Activated CD8-positive, alpha-beta memory T cell treated with anti-CD3 and anti-CD28 coated beads, Interleukin-2, amount 50 U/mL, for 1 hour (primary cell): Measurements from ENCODE around the gene WDR27.
"Not testable (repeated sequence)": the region's sequence is repeated elsewhere in the genome, so short reads cannot be mapped to it uniquely, and the experiment has no call there.

ENCODE experiments used
- DNase-seq: peaks from one replicate; pipeline ENCODE4 v3.0.0-alpha.2; 2020; ENCODE audit errors: extremely low read depth

The WDR27 gene

GRCh38 chr6:169604076-169604475 lies 97.8 kb downstream of the WDR27 start:
- no peak for DNase-seq

- not testable (repeated sequence) for DNase-seq
These were observed 100.7 kb downstream of the WDR27 start for GRCh38 chr6:169601129-169601528.

- DNase-seq: no peak
These were observed 109.3 kb downstream of the WDR27 start for GRCh38 chr6:169592558-169592957.

GRCh38 chr6:169591616-169592015 lies 110.2 kb downstream of the WDR27 start:
- no peak for DNase-seq

GRCh38 chr6:169590376-169590939 lies 111.4 kb downstream of the WDR27 start:
- DNase-seq: no peak

GRCh38 chr6:169589699-169590257 lies 112.1 kb downstream of the WDR27 start:
- no peak for DNase-seq

- DNase-seq: no peak
These were observed 112.5 kb downstream of the WDR27 start for GRCh38 chr6:169589293-169589692.

- DNase-seq: no peak
These were observed 113.9 kb downstream of the WDR27 start for GRCh38 chr6:169587975-169588374.

GRCh38 chr6:169583886-169584541 lies 117.8 kb downstream of the WDR27 start:
- DNase-seq: no peak

GRCh38 chr6:169579407-169580111 lies 122.3 kb downstream of the WDR27 start:
- DNase-seq: no peak

- no peak for DNase-seq
These were observed 123.9 kb downstream of the WDR27 start for GRCh38 chr6:169577974-169578373.

GRCh38 chr6:169577236-169577635 lies 124.6 kb downstream of the WDR27 start:
- no peak for DNase-seq

- DNase-seq: no peak
These were observed 126.0 kb downstream of the WDR27 start for GRCh38 chr6:169575821-169576220.

- DNase-seq: no peak
These were observed 126.5 kb downstream of the WDR27 start for GRCh38 chr6:169575365-169575764.

- no peak for DNase-seq
These were observed 127.4 kb downstream of the WDR27 start for GRCh38 chr6:169574420-169574819.

- DNase-seq: no peak
These were observed 127.9 kb downstream of the WDR27 start for GRCh38 chr6:169573883-169574282.

- DNase-seq: no peak
These were observed 130.5 kb downstream of the WDR27 start for GRCh38 chr6:169571123-169571962.

- no peak for DNase-seq
These were observed 133.3 kb downstream of the WDR27 start for GRCh38 chr6:169568314-169569087.

- no peak for DNase-seq
These were observed 134.0 kb downstream of the WDR27 start for GRCh38 chr6:169567819-169568218.

GRCh38 chr6:169566961-169567750 lies 134.7 kb downstream of the WDR27 start:
- no peak for DNase-seq
